GM19452 (cell line): Measurements from ENCODE around the gene ZNF607.
"Not testable (repeated sequence)": the region's sequence is repeated elsewhere in the genome, so short reads cannot be mapped to it uniquely, and the experiment has no call there.

Source experiments
- ATAC-seq: cut with Tn5 transposase; IDR thresholded peaks from one replicate; pipeline ENCODE4 v1.9.1; 2021; ENCODE audit not compliant: unreplicated experiment

ZNF607 gene

DNA sequence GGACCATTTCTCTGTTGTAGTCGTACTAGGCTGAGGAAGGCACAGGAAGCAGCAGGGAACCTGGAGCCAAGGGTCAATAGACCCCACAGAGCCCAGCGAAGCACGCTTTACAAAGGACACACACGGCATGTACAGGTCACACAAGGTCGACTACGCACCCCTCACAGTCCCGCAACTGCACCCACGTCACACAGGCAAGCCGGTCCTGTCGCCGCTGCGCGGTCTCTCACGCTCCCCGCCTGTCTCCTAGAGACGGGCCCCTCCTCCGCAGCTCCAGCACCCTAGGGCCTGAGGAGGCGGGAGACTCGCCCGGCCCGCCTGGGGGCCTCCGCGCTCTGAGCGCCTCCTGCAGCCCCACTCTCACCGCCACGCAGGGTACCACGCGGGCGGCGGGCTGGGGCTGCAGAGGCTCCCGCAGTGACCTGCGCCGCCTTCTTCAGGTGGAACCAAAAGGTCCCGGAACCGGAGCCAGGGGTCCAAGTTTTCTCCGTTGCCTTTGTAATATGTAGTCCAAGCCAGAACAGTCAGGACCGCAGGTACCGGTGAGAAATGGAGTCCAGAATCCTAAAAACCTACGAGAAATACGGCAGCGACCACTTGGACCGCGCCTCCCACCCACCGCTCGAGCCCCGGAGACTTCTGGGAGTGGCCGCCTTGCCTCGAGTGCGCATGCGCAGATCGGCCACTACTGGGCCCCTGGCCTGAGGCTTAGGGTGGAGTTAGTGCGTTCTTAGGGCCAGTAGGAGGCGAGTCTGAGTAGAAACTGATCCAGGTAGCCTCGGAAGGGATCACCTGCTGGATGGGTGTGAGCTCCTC lies at the start of gene ZNF607:
Gene ZNF607, minus strand, starts transcription at position 651 of the 816 bp plus-strand sequence. CDS start 8,143 bp downstream, outside the sequence.
- peak; percentile 93 for ATAC-seq

DNA sequence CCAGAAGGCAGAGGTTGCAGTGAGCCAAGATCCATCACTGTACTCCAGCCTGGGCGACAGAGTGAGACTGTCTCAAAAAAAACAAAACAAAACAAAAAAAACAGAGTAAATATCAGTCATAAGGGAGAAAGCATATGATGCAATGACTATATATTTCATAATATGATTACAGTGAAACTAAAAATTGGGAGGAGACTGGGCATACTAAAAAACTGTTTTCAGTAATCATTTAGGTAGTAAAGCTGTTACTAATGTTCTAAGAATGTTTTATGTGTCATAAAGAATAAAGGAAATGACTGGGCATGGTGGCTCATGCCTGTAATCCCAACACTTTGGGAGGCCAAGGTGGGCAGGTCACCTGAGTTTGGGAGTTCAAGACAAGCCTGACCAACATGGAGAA lies 43.9 kb upstream of the ZNF607 start:
- no peak for ATAC-seq

DNA sequence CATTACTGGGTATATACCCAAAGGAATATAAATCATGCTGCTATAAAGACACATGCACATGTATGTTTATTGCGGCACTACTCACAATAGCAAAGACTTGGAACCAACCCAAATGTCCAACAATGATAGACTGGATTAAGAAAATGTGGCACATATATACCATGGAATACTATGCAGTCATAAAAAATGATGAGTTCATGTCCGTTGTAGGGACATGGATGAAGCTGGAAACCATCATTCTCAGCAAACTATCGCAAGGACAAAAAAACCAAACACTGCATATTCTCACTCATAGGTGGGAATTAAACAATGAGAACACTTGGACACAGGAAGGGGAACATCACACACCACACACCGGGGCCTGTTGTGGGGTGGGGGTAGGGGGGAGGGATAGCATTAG lies 38.1 kb upstream of the ZNF607 start:
- ATAC-seq = not testable (repeated sequence)

DNA sequence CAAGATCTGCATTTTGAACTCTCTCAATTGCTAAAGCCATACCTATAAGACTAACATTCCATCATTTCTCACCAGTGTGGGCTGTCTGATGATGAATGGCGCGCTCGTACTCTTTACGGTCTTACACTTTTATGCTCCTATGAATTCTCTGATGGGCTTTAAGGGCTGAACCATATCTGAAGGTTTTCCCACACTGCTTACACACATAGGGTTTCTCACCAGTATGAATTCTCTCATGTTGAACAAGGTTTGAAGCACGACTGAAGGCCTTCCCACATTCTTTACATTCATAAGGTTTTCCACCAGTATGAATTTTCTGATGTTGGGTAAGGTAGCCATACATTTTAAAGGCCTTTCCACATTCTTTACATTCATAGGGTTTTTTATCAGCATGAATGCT lies 18.8 kb upstream of the ZNF607 start:
- ATAC-seq = no peak

DNA sequence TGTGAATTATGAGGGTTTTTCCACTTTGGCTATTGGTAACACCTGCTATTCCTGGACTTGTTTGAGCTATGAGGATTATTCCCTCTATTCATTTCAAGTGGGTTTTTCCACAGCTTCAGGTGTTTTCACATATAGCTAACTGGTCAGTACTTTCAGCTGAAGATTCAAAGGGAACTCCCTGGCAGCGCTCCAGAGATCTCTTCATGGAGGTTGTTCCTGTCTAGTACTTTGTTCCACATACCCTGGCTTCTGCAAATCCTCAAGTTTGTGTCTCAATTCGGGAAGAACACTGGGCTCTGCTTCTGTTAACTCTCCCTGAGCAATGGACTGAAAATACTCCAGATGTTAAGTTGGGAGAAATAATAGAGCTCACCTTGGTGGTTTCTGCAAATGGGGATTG lies 5.6 kb upstream of the ZNF607 start:
- no peak for ATAC-seq

DNA sequence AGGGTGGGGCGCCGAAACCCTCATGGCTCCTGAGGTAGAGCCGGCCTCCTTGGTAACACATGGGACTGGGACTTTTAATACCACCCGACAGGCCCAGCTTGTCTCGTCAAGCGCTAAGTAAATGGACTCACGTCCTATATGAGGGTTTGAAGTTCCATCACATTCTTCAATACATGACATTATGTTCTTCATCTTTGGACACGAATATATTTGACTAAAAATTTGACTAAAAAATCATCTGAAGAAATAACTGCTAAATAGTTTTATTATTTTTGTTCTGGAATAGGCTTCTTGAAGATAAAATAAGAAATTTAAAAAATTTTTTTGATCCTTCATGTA lies 335 bp upstream of the ZNF607 start:
- ATAC-seq = no peak

DNA sequence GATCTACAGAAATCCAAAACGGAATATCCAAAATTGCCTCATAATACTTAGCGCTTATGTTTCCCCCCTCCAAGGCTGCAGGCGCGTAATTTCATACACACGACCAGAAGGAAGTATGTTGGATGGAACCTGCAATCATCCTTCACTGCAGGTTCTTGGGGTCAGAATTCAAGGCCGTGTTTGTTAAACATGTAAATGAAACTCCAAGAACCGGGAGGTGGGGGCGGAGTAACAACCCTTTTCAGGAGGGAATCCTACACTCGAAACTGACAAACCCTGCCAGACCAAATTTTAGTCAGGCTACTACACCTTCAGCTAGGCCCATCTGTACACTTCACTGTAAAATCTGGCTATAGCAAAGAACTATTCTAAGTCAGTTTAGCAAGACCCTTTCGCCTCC lies 1.3 kb downstream of the ZNF607 start:
- no peak for ATAC-seq

DNA sequence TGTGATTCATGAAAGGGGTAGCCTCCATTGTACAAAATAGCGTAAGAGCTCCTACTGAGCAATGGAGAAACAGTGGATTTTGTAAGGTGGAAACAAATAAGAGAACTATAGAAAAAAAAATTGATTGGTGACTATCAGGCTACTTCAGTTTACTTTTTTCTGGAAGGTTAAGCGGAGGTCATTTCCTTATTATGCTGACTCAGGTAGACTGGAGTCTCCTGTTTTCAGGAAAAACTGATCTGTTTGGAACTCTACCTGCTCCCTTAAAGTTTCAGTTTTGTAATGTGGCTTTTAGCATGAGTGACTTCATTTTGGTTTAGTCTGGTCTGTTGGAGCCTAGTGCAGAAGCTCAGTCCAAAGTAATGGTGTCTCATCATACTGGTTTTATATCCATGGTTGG lies 3.4 kb downstream of the ZNF607 start:
- ATAC-seq = no peak

DNA sequence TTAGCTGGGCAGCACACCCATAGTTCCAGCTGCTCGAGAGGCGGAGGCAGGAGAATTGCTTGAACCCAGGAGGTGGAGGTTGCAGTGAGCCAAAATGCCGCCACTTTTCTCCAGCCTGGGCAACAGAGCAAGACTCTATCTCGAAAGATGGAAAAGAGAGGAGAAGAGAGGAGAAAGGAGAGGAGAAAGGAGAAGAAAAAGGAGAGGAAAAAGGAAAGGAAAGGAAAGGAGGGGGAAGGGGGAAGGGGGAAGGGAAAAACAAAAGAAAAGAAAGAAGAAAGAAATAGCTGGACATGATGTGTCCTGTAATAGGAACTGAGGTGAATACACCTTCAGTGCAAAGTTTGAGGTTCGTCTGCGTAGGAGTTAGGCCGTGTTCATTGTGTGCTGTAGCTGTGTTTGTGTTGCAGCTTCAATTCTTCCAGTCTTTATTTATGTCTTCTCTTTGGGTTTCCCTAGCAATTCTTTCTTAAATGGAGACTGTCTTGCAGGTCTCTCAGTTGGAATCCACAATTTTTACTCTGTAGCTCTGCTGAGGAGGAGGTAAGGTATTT lies 13.4 kb downstream of the ZNF607 start:
- ATAC-seq = no peak

DNA sequence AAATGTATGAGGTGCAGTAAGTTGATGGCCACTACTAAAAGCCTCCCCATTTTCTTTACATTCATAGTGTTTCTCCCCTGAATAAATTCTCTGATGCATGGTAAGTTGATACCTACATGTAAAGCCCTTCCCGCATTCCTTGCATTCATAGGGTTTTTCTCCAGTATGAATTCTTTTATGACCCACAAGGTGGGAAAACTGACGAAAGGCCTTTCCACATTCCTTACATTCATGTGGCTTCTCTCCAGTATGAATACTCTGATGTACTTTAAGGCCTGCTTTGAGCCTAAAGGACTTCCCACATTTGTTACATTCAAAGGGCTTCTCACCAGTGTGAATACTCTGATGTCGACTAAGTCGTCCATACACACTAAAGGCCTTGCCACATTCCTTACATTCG lies 20.5 kb downstream of the ZNF607 start:
- no peak for ATAC-seq

DNA sequence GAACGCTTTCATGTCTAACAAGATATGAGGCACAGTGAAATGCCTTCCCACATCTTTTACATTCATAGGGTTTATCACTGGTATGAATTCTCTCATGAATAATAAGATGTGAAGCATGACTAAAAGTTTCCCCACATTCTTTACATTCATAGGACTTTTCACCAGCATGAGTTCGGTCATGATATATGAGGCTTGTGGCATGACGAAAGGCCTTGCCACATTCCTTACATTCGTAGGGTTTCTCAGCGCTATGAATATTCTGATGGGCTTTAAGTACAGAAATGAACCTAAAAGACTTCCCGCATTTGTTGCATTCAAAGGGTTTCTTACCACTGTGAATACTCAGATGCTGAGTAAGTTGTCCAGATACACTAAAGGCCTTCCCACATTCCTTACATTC lies 21.3 kb downstream of the ZNF607 start:
- ATAC-seq = no peak

DNA sequence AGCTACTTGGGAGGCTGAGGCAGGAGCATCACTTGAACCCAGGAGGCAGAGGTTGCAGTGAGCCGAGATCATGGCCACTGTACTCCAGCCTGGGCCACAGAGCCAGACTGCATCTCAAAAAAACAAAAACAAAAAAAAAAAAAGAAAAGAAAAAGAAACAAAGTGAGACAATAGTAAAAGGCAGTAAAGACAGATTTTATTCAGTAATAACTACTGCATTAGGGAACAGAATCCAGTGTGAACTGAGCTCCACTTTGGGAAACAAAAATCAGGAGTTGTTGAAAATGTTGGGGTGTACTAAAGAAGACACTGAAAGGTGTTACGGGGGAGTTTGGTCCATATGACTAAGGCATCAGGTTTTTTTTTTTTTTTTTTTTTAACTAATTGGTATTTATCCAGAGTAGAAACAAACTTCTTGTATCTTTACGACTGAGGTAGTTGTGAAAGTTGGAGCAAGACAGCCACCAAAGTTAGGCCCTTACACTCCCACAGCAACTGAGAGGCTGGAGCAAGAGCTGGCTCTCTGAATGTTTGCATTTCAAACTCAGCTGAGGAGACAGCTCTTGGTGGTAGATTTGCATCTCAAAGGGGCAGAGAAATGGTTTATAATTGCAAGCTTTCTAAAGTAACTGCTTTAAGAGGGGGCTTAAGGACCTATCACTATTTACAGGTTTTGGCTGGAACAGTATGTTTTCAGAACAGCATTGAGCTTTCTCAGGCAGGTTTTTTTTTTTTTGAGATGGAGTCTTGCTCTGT lies 24.2 kb downstream of the ZNF607 start:
- ATAC-seq = no peak

DNA sequence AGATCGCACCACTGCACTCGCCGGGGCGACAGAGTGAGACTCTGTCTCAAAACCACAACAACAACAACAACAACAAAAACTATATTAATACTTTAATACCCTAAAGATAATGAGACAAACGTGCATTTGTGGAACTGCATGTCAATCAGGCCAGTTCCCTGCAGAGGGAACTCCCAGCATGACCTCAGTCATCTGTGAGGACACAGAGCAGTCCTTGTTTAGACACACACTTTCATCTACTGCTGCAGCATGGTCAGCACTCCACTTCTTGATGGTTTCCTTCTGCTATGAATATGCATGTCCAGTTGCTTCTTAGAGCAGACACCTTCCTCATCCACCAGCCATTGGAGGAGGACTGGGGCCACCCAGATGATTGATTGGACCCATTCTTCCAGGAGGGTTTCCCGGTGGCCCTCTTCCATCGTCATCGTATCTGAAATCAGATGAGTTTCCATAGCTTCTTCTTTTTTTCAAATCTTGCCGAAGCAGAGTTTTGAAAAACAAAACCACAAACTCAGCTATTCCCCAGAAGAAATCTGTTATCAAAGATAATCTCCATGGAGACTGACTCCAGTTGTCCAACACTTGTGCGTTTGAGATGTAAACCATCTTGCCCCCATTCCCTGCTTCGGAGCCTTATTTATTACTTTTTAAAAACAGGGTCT lies 26.5 kb downstream of the ZNF607 start:
- no peak for ATAC-seq

DNA sequence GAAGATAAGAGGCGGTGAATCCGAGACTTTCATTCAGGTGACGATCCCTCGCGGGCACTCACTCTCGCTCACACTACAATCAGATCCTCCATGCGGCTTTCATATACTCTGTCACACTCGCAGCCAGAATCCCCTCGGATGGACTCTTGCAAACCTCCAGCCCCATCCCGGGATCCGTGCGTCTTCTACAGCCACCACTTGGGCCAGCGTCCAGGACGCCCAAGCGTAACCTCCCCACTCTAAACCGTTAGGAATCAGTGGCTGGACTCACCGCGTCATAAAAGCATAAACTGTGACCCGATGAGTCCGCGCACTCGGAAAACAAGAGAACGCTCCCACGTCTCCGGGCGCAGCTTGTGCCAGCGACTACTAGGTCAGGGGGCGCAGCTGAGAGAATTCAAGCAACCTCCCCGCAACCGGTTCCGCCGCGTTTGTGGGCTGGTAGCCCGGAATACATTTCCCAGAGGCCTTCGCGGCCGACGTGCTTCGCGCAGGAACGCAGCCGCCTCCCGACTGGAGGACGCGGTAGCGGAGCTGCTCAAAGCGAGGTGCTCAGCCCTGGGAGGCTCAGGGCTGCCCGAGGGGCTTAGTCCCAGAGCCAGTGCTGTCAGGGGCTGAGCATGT lies 27.6 kb downstream of the ZNF607 start:
- ATAC-seq = no peak

DNA sequence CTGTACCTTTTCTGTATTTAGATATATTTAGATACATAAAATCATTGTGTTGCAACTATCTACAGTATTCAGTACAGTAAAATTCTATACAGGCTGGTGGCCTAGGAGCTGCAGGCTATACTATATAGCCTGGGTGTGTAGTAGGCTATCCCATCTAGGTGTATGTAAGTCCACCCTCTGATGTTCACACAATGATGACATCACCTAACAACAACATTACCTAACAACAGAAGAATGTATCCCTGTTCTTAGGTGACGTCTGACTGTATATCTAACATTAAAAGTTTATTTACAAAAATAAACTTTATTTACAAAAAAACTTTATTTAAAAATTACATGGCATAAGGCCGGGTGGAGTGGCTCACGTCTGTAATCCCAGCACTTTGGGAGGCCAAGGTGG lies 36.0 kb downstream of the ZNF607 start:
- no peak for ATAC-seq

DNA sequence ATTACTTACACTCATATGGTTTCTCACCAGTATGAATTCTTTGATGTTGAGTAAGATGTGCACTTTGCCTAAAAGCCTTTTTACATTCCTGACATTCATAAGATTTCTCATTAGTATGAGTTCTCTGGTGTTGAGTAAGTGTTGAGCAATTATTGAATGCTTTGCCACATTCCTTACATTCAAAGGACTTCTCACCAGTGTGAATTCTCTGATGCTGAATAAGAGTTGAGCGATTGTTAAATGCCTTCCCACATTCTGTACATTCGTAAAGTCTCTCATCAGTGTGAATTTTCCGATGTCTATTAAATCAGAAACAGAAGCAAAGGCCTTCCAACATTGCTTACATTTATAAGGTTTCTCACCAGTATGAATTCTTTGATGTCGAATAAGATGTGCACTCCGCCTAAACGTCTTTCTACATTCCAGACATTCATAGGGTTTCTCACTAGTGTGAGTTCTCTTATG lies 50.1 kb downstream of the ZNF607 start:
- ATAC-seq = no peak

DNA sequence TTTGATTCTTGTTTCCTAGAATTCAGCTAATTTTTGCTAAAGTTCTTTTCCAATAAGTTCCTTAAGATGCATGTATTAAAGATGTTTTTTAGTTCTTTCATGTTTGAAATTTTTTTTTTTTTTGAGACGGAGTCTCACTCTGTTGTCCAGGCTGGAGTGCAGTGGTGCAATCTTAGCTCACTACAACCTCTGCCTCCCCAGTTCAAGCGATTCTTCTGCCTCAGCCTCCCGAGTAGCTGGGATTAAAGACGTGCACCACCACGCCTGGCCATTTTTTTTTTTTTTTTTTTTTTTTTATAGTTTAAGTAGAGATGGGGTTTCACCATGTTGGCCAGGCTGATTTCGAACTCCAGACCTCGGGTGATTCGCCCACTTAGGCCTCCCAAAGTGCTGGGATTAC lies 62.4 kb downstream of the ZNF607 start:
- ATAC-seq = not testable (repeated sequence)

DNA sequence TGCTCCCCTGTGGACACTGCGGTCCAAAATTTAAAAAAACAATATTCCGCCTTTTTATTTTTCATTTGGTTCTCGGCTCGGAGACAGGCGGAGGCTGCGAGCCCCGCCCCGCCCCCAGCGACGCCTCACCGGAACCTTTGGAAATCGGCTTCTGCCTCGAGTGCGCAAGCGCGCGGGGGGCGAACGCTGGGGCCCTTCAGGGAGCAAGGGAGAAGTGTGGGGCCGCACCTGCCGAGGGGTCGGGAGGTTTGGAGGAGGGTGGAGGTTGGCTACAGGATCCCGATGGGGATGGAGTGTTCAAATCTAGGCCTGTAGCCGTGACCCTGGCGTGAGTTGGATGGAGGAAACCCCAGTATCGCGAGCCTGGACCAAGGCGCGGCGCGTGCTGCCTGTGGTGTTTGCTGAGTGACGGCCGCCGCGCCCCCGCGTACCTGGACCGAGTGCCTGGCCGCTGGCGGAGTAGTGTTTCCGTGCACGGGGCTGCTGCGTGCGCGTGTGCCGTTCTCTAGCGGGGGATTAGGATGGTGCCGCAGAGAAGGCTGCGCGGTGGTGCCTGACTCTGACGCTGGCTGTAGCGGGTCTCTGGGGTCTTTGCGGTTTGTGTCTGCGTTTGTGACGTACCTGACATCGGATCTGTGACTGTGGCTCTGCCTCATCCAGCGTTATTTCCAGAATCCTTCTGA lies 63.7 kb downstream of the ZNF607 start:
- ATAC-seq = peak; percentile 64

DNA sequence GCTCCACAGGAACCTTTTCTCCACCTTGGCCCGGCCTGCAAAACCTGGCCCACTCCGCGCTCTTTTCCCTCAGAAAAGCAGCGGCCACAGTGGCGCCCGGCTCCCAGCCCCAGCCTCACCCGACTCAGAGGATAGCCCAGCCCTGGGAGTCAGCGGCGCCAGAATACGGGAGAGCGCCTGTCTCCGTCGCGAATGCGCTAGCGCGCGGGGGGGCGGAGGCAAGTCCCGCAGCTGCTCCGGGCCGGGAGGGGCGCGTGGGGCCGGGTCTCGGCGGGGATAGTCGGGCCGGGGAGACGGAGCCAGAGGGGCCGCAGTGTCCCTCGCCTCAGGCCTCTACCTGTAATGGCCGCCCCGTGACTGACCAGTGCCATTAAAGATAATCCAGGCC lies 64.3 kb downstream of the ZNF607 start, which contains the start of gene ZFP30:
Gene ZFP30, minus strand, starts transcription at position 165 of the 388 bp plus-strand sequence. CDS start 7,643 bp downstream, outside the sequence.
- ATAC-seq = peak; percentile 55

DNA sequence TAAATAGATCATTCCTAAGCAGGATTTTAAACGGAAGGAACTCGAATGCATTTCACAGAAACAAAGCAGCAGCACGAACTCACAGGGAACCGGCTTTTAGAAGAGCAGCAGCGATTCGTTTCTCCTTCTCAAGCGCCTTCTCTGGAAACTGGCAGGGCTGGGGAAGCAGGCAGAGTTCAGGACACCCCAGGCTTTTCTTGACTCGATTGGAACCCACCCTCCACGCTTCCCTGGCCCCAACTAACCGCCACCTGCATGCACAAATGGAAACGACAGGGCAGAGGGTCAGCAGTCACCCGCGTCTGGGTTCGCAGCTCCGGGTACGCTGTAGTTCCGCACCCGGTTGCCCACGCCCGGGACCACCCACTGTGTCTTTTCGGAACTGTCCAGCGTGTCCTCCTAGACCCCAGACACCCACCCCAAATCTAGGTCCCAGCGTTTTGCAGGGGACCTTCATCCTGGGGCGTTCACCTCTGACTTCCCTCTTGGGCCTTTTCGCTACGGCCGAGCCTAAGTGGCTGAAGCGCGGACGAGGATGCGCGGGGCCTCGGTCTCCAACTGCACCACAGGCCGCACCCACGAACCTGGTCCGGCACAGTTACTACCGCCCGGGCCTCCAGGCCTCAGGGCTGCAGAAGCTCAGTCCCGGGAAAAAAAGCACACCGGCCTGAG lies 64.8 kb downstream of the ZNF607 start:
- ATAC-seq = peak; percentile 44
